Naive thymus-derived CD4-positive, alpha-beta T cell (primary cell): ENCODE data around the gene THSD4. TPM values are rescaled to one million over a fixed set of nuclear protein-coding genes. Genes with fewer than 3 reads are reported as not detected.

Experiments
- ATAC-seq: fragments of 150-1000 bp; cut with Tn5 transposase; 2 replicates; pipeline ENCODE4 v1.10.0; 2021; ENCODE audit warnings: mild to moderate bottlenecking, moderate library complexity
- CTCF ChIA-PET: fragments of 350-600 bp; sonication (Branson Sonifier 250); formaldehyde crosslinking; loops from one replicate; lab custom pipeline; 2021; ENCODE audit warnings: antibody characterized with exemption; lab: Charles Lee
- POLR2A ChIA-PET: fragments of 350-600 bp; sonication (Branson Sonifier 250); formaldehyde crosslinking; loops from one replicate; lab custom pipeline; 2021; ENCODE audit warnings: antibody characterized with exemption, inconsistent platforms; lab: Charles Lee
- DNase-seq, 9 donors: peaks; one replicate each; pipeline versions ENCODE4 v3.0.0 to v3.0.0-alpha.2; 2020 to 2022; ENCODE audit warnings: mixed read lengths in 1 of 9
- H3K27ac ChIP-seq: one replicate; pipeline ENCODE4 v1.7.0; 2013; ENCODE audit warnings: mild to moderate bottlenecking, low read depth, low read length, moderate library complexity
- H3K27me3 ChIP-seq, 2 donors: one replicate each; pipeline ENCODE4 v1.7.0; 2013; ENCODE audit warnings: low read length in 2 of 2, mild to moderate bottlenecking in 2 of 2, moderate library complexity in 2 of 2; ENCODE audit not compliant: control insufficient read depth in 2 of 2, insufficient read depth in 2 of 2
- H3K36me3 ChIP-seq, 3 experiments: 1 replicate in 2 of 3; 2 replicates in 1 of 3; pipeline ENCODE4 v1.7.0; 2013; ENCODE audit warnings: low read length in 3 of 3, mild to moderate bottlenecking in 3 of 3, moderate library complexity in 1 of 3; ENCODE audit not compliant: insufficient read depth in 3 of 3, control insufficient read depth in 2 of 3
- H3K4me1 ChIP-seq, 2 donors: one replicate each; pipeline ENCODE4 v1.7.0; 2013; ENCODE audit warnings: low read length in 2 of 2, mild to moderate bottlenecking in 2 of 2, moderate library complexity in 1 of 2; ENCODE audit not compliant: control insufficient read depth in 2 of 2, insufficient read depth in 2 of 2
- H3K4me3 ChIP-seq: 2 replicates; pipeline ENCODE4 v1.7.0; 2013; ENCODE audit warnings: mild to moderate bottlenecking, low read length
- H3K9me3 ChIP-seq, 3 experiments: 1 replicate in 2 of 3; 2 replicates in 1 of 3; pipeline ENCODE4 v1.7.0; 2013; ENCODE audit warnings: low read length in 3 of 3; ENCODE audit not compliant: control insufficient read depth in 2 of 3
- H3K27ac Mint-ChIP-seq, 9 donors: one replicate each; pipeline ENCODE4 v1.8.0; 2020 to 2022; ENCODE audit warnings: mixed read lengths in 9 of 9, mild to moderate bottlenecking in 8 of 9, moderate library complexity in 5 of 9, inconsistent platforms in 2 of 9
- H3K27me3 Mint-ChIP-seq, 5 donors: one replicate each; pipeline ENCODE4 v1.8.0; 2021 to 2022; ENCODE audit warnings: mixed read lengths in 5 of 5, mild to moderate bottlenecking in 1 of 5
- H3K36me3 Mint-ChIP-seq, 5 donors: one replicate each; pipeline ENCODE4 v1.8.0; 2020 to 2022; ENCODE audit warnings: mixed read lengths in 5 of 5, mild to moderate bottlenecking in 3 of 5, inconsistent platforms in 1 of 5
- H3K4me1 Mint-ChIP-seq, 7 donors: one replicate each; pipeline ENCODE4 v1.8.0; 2020 to 2022; ENCODE audit warnings: mixed read lengths in 7 of 7, mild to moderate bottlenecking in 3 of 7, inconsistent platforms in 1 of 7
- H3K4me3 Mint-ChIP-seq, 10 donors: one replicate each; pipeline ENCODE4 v1.8.0; 2020 to 2022; ENCODE audit warnings: mild to moderate bottlenecking in 10 of 10, mixed read lengths in 10 of 10, moderate library complexity in 6 of 10, inconsistent platforms in 2 of 10
- H3K9me3 Mint-ChIP-seq, 11 donors: one replicate each; pipeline ENCODE4 v1.8.0; 2020 to 2022; ENCODE audit warnings: mixed read lengths in 11 of 11, mild to moderate bottlenecking in 4 of 11, inconsistent platforms in 1 of 11, moderate library complexity in 1 of 11
- intact Hi-C, 2 donors: fragments of 100-400 bp; cut with micrococcal nuclease; formaldehyde crosslinking; loops; one replicate each; pipeline ENCODE4 v1.15.1; 2023
- polyA plus RNA-seq, 2 donors: library from polyadenylated mRNA; unstranded; fragments of 300-500 nt; fragmentation: Illumina TruSeq; gene quantifications; one replicate each; pipeline ENCODE4 v1.2.3, GENCODE V29; 2021
- total RNA-seq, 6 experiments: library from RNA in 5 of 6; stranded (reverse) in 5 of 6; gene quantifications; 1 replicate in 5 of 6; 2 replicates in 1 of 6; pipeline ENCODE4 v1.2.3 and lab custom pipeline; 2021 to 2026

THSD4 gene
- total and polyA plus RNA-seq, 7 experiments from 2014 or later = not detected

- Histone ChIP-seq H3K36me3 (no peaks in the 10 kb centered on the region), H3K27me3 (peaks cover 0 to 4% of the 10 kb centered on the region in 2 donors), H3K4me3 (no peak overlapping the region), H3K9me3 (peaks cover 0 to 4% (median 0%) of the 10 kb centered on the region in 3 experiments), H3K27ac (no peak overlapping the region), H3K4me1 (no peaks in the 10 kb centered on the region)
- H3K27ac Mint-ChIP-seq = no peak overlapping the region
- H3K4me3 Mint-ChIP-seq = no peak overlapping the region
- H3K36me3 Mint-ChIP-seq = no peaks in the 10 kb centered on the region
- H3K9me3 Mint-ChIP-seq = peaks cover 0 to 4% (median 0%) of the 10 kb centered on the region in 11 donors
- CTCF ChIA-PET = no interaction called here
- no peaks in the 10 kb centered on the region for H3K4me1 Mint-ChIP-seq
- intact Hi-C loops = no loop called here
- POLR2A ChIA-PET = no interaction called here
- ATAC-seq (no peak), DNase-seq (no peak)
- peaks cover 0 to 4% (median 0%) of the 10 kb centered on the region in 5 donors for H3K27me3 Mint-ChIP-seq
Observed at GRCh38 chr15:71303977-71304376, 188.7 kb downstream of the THSD4 start.

- peaks cover 0 to 4% (median 0%) of the 10 kb centered on the region in 11 donors for H3K9me3 Mint-ChIP-seq
Observed at GRCh38 chr15:71304681-71305080, 189.4 kb downstream of the THSD4 start.

GRCh38 chr15:71306538-71306937, 191.3 kb downstream of the THSD4 start:
- no peaks in the 10 kb centered on the region for H3K36me3 Mint-ChIP-seq
- DNase-seq (no peak), ATAC-seq (no peak)
- CTCF ChIA-PET = no interaction called here
- POLR2A ChIA-PET = no interaction called here
- Histone ChIP-seq H3K36me3 (no peaks in the 10 kb centered on the region), H3K4me1 (no peaks in the 10 kb centered on the region), H3K27me3 (peaks cover 0 to 4% of the 10 kb centered on the region in 2 donors), H3K27ac (no peak overlapping the region), H3K4me3 (no peak overlapping the region), H3K9me3 (peaks cover 0 to 4% (median 0%) of the 10 kb centered on the region in 3 experiments)
- no peak overlapping the region for H3K27ac Mint-ChIP-seq
- peaks cover 0 to 4% (median 0%) of the 10 kb centered on the region in 5 donors for H3K27me3 Mint-ChIP-seq
- H3K4me1 Mint-ChIP-seq = no peaks in the 10 kb centered on the region
- no peak overlapping the region for H3K4me3 Mint-ChIP-seq
- peaks cover 0 to 4% (median 0%) of the 10 kb centered on the region in 11 donors for H3K9me3 Mint-ChIP-seq
- intact Hi-C loops = no loop called here

More at GRCh38 chr15:71304681-71305080, 189.4 kb downstream of the THSD4 start:
- ATAC-seq = no peak
- Histone ChIP-seq H3K27ac (no peak overlapping the region), H3K9me3 (peaks cover 0 to 4% (median 0%) of the 10 kb centered on the region in 3 experiments), H3K4me1 (no peaks in the 10 kb centered on the region), H3K4me3 (no peak overlapping the region), H3K36me3 (no peaks in the 10 kb centered on the region), H3K27me3 (peaks cover 0 to 4% of the 10 kb centered on the region in 2 donors)
- Mint-ChIP-seq H3K4me1 (no peaks in the 10 kb centered on the region), H3K27me3 (peaks cover 0 to 4% (median 0%) of the 10 kb centered on the region in 5 donors), H3K27ac (no peak overlapping the region), H3K36me3 (no peaks in the 10 kb centered on the region), H3K4me3 (no peak overlapping the region)
- no peak for DNase-seq
- intact Hi-C loops = no loop called here
- ChIA-PET POLR2A (no interaction called here), CTCF (no interaction called here)

GRCh38 chr15:71312194-71312708, 197.0 kb downstream of the THSD4 start:
- H3K36me3 Mint-ChIP-seq = peaks cover 0 to 5% (median 0%) of the 10 kb centered on the region in 5 donors
- peaks cover 0 to 4% (median 0%) of the 10 kb centered on the region in 3 experiments for H3K9me3 ChIP-seq
- no peak for ATAC-seq
- H3K36me3 ChIP-seq = no peaks in the 10 kb centered on the region
- no peak overlapping the region for H3K27ac Mint-ChIP-seq
- no peak overlapping the region for H3K4me3 Mint-ChIP-seq
- no peaks in the 10 kb centered on the region for H3K4me1 ChIP-seq
- no peak for DNase-seq
- H3K9me3 Mint-ChIP-seq = peaks cover 2 to 11% (median 5%) of the 10 kb centered on the region in 11 donors
- intact Hi-C loops = no loop called here
- H3K27ac ChIP-seq = no peak overlapping the region
- ChIA-PET POLR2A (no interaction called here), CTCF (no interaction called here)
- no peak overlapping the region for H3K4me3 ChIP-seq
- no peaks in the 10 kb centered on the region for H3K4me1 Mint-ChIP-seq
- no peaks in the 10 kb centered on the region for H3K27me3 ChIP-seq
- peaks cover 0 to 10% (median 9%) of the 10 kb centered on the region in 5 donors for H3K27me3 Mint-ChIP-seq

- Mint-ChIP-seq H3K27ac (no peak overlapping the region), H3K4me1 (no peaks in the 10 kb centered on the region), H3K27me3 (peaks cover 0 to 13% (median 10%) of the 10 kb centered on the region in 5 donors), H3K4me3 (no peak overlapping the region), H3K36me3 (peaks cover 0 to 5% (median 0%) of the 10 kb centered on the region in 5 donors), H3K9me3 (peaks cover 1 to 18% (median 6%) of the 10 kb centered on the region in 11 donors)
- intact Hi-C loops = no loop called here
- CTCF ChIA-PET = no interaction called here
- no peaks in the 10 kb centered on the region for H3K27me3 ChIP-seq
- H3K27ac ChIP-seq = no peak overlapping the region
- no peak for ATAC-seq
- DNase-seq = no peak
- H3K4me1 ChIP-seq = no peaks in the 10 kb centered on the region
- peaks cover 0 to 2% (median 0%) of the 10 kb centered on the region in 3 experiments for H3K9me3 ChIP-seq
- POLR2A ChIA-PET = no interaction called here
- no peaks in the 10 kb centered on the region for H3K36me3 ChIP-seq
- no peak overlapping the region for H3K4me3 ChIP-seq
Observed at GRCh38 chr15:71312731-71313460, 197.6 kb downstream of the THSD4 start.

GRCh38 chr15:71313806-71314205, 198.5 kb downstream of the THSD4 start:
- intact Hi-C loops = no loop called here
- no peaks in the 10 kb centered on the region for H3K4me1 Mint-ChIP-seq
- Histone ChIP-seq H3K9me3 (no peaks in the 10 kb centered on the region), H3K36me3 (no peaks in the 10 kb centered on the region), H3K27me3 (no peaks in the 10 kb centered on the region), H3K4me3 (no peak overlapping the region), H3K4me1 (no peaks in the 10 kb centered on the region), H3K27ac (no peak overlapping the region)
- peaks cover 0 to 5% (median 0%) of the 10 kb centered on the region in 5 donors for H3K36me3 Mint-ChIP-seq
- ChIA-PET CTCF (no interaction called here), POLR2A (no interaction called here)
- ATAC-seq (no peak), DNase-seq (no peak)
- no peak overlapping the region for H3K27ac Mint-ChIP-seq
- no peak overlapping the region for H3K4me3 Mint-ChIP-seq
- peaks cover 0 to 16% (median 11%) of the 10 kb centered on the region in 5 donors for H3K27me3 Mint-ChIP-seq
- H3K9me3 Mint-ChIP-seq = peaks cover 0 to 18% (median 6%) of the 10 kb centered on the region in 11 donors
